Measurements from ENCODE around the gene ELFN2.
A peak's percentile ranks its signal among the peaks of the same experiment; 100 is the strongest.
"Not testable (repeated sequence)": the region's sequence is repeated elsewhere in the genome, so short reads cannot be mapped to it uniquely, and the experiment has no call there.

Gene ELFN2

DNA sequence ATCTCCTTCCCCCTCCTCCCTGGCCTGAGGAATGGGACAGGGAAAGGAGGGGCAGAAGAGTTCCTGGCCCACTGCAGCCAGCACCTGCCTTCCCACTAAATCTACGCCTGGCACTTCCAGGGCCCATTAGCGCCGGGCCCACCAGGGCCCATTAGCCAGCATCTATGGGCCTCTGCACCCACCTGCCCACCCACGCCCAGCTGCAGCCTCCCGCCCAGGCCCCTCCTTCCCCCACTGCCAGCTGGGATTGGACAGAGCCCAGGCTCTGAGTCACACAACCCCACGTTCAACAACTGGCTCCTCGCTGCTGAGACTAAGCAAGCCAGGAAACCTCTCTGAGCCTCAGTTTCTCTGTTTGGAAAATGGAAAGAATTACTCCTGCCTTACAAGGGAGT lies 96.2 kb downstream of the ELFN2 start:
- no peak for DNase-seq

DNA sequence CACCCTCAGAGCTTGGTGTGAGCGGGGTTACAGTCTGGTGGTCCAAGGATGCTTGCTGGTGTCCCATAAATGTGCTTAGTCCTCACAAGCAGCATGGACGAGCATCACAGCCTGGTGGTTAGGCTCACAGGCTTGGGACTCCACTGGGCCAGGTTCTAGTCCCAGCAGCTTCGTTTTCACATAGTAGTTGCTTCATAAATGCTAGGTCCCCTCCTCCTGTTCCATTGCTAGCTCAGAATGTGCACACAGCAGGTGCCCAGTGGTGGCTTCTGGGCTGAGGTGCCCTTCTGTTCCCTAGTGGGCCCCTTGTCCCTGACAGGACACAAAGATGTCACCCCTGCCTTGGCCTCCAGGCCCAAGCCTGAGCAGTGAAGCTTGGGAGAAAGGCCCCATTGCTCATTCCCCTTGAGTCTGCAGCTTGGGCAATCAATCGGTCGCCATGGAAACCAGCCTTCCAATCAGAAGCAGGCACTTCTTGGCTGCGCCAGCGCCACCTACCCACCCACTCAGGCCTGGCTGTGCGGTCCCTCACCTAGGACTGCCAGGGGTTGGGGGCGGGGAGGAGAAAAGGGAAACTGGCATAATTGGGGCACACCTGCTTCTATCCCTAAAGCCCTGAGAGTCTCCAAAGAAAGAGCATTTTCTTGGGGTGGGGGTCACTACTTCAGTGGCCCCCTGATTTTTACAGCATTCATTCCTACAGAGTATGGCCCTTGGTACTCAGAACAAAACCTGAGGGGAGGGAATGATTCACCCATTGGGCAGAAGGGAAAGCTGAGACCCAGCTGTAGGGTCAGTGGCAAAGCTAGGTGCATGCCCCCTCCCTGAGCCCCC lies 96.9 kb downstream of the ELFN2 start:
- peak; percentile 54 for DNase-seq

DNA sequence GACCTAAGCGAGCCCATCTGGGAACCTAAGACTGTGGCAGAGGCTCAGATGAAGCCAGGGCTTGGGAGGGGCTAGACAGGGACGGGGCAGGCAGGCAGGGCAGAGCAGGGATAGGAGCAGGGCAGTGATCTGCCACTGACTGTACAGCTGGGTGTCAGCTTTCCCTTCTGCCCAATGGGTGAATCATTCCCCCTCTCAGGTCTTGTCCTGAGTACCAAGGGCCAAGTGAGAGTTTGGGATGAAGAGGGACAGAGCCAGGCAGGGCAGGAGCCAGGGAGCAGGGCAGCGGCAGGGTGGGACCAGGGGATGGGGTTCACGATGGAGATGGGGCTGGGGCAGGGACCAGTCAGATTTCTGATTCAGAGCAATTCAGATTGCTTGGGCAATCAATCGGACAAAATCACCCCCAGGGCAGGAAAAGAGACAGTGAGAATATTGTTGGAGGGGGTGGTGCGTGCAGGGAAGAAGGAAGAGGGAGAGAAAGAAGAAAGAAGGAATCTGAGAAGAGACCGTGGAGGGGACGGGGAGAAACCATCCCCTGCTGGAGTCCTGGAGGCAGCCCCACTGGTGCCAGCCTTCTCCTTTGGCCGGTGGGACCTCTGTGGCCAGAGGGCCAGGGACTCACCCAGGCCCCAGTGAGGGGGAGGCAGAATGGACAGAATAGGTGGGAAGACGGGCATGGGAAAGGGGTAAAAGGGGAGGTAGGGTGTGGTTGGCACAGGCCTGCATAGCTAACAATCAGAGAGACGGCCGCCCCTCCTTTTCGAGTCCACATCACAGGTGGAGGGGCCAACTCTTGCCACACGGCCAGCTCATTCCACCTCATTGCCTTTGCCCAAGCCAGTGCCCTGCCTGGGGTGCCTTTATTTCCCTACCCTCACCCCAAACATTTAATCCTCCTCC lies 97.8 kb downstream of the ELFN2 start:
- DNase-seq = peak; percentile 69

DNA sequence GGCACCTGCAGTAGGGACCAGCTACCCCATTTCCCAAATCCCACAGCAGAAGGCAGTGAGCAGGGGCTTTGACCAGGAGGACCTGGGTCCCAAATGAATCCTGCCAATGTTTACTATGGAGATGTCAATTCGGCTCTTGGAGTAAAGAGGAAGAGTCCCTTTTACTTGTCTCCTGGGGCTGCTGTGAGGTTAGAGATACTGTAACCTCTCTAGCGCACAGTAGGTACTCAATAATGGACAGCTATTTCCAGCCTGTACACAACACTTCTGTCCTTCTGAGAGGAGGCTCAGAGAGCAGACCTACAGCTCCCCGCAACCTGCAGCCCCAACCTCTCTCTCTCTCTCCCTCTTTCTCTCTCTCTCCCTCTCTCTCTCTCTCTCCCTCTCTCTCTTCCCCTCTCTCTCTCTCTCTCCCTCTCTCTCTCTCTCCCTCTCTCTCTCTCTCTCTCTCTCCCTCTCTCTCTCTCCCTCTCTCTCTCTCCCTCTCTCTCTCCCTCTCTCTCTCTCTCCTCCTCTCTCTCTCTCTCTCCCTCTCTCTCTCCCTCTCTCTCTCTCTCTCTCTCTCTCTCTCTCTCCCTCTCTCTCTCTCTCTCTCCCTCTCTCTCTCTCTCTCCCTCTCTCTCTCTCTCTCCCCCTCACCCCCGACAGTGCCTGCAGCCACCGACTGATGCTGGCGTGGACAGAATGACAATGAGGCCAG lies 98.6 kb downstream of the ELFN2 start:
- not testable (repeated sequence) for DNase-seq

DNA sequence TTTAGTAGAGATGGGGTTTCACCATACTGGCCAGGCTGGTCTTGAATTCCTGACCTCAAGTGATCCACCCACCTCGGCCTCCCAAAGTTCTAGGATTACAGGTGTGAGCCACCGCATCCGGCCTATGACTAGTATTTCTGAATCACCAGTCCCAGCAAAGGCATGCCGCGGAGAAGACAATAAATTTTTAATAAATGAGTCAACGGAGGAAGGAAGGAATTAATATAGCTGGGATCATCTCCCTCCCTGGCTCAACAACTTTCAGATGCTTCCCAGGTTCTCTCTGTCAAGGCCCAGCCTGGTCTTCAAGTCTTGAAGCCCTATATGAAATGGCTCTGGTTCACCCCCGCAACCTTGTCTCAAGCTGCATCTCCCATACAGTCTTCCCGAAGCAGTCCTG lies 99.3 kb downstream of the ELFN2 start:
- peak; percentile 58 for DNase-seq

DNA sequence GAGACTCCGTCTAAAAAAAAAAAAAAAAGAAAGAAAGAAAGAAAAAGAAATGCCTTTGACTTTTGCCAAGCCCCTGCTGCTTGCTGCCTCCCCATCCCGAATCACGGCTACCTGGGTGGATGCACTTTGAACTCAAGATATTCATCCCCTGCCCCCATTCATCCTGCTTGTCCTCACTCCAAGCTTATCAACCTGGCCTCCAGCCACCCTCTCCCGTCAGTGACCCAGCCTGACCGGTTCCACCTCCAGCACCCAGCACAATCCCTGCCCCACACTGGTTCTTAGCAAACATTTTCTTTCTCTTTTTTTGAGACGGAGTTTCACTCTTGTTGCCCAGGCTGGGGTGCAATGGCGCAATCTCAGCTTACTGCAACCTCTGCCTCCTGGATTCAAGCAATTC lies 100.6 kb downstream of the ELFN2 start:
- no peak for DNase-seq

DNA sequence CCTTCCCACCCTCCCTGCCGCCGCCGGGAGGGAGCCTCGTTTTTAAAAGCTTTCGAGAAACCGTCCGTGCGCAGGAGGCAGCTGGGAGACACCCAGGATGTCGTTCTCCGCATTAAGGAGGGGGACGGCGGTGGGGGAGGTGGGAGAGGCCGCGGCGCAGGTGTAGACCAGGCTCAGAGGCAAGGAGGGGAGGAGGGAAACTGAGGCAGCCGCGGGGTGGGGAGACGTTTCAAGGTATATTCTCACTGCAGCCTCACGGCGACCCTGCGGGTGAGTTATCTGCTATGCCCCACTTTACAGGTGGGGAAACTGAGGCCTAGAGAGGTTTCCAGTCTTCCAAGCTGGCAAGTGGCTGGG lies 102.3 kb downstream of the ELFN2 start:
- DNase-seq = no peak

DNA sequence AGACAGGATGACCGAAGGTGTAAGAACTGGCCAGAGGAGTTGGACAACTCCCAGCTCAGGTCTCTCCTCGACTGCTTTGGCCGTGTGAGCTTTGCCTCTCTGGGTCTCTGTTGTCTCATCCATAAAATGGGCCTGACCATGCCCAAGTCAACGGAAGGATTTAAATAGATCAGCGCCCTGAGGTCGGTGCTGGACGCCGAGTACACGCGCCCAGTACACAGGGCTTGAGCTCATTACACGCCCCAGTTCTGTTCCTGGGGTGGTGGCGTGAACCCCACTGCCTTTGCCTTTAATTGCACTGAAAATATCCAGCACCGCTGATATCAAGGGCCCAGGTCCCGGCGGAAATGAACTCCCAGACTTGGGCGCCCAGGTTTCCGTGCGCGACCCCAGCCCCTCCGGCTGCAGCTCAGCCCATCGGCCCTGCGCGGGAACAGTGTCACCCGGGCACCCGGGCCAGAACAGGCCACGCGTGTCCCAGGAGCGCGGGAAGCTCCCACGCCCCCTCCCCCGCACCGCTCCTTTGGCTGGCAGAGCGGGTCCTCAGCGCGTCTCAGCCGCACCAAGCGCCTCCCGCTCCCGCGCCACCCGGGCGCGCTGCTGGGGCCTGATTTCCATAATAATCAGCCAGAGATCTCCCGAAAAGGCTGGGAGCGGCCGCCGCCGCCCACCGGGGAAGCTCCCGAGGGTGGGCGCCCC lies 102.8 kb downstream of the ELFN2 start:
- DNase-seq = no peak

DNA sequence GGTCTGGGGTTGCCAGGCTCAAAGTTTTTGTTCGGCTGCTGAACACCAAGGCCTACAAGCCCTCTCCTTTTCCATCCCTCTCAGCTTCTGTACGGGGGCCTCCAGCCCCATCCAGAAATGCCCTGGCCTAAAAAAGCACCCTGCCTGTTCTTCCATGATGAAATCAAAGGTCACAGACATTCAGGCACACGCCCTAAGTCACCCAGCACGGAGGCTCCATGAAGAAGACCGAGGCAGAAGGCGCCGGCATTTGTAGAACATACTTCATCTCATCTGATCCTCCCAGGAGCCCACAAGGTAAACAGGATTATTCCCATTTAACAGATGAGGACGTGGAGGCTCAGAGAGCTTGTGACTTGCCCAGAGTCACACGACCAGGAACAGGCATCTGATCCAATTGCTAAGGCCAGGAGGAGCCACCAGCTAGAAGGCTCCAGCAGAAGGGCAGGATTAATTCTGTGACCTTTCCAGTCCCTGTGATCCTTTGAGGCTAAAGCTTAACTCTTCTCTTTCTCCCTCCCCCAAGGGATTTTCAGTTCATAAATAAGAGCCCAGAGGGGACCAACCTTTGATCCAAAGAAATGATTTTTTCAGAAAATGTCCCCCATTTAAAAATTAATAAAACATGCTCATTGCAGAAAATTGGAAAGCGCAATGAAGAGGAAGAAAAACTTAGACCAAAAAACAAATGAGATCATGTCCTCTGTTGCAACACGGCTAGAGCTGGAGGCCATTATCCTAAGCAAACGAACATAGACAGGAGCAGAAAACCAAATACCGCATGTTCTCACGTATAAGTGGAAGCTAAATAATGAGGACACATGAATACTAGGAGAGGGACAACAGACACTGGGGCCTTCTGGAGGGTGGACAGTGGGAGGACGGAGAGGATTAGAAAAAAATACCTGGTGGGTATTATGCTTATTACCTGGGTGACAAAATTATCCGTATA lies 106.3 kb downstream of the ELFN2 start:
- no peak for DNase-seq

DNA sequence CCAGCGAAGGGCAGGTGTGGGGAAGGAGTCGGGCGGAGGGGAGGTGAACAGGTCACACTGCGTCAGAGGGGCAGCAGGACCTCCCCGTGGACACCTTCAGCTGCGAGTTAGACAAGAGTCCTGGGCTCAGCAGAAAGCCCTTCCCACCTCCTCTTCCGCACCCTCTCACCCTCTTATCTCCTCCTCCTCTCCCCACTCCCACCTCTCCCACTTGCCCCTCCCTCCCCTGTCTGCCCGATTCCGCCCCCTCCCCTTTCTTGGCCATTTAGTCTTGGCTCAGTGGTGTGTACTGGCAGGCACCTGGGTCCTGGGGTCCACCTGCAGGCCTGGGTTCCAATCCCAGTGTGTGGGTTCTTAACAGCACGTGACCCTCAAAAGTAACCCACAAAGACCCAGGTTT lies 107.8 kb downstream of the ELFN2 start:
- DNase-seq = no peak

DNA sequence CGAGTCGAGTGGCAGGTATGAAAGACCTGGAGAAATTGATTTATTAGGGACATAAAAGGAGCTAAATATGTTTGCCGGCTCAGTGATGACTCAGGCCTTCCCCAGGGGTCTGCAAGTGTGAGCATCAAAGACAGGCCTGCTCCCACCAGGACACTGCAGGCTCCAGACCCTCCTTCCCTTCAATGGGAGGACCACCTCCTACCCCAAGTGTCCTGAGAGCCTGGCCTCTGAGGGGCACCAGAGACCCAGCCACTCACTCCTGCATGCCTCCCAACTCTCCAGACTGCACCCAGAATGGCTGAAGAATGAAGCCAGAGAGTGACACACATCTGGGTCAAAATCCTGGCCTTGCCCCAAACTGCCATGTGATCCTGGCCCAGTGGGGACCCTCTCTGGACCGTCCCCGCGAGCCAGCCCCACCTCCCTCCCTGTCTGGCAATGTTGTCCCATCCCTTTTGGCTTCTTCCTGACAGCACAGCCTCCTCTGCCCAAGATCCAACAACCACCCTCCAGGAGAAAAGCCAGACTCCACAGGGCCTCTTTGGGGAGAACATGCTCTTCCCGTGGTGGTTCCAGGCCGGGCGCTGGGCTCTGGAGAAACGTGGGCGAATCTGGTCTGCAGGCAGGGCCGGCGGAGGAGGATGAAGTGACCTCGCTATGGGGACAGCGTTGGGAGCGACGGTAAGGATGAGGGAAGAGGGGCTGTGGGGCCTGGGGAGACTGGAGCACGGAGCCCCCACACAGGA lies 108.7 kb downstream of the ELFN2 start:
- DNase-seq = no peak

Data from T1000 (cell line).